GM18873 (cell line): ENCODE measurements around the gene RNH1.
"Not testable (repeated sequence)": the region's sequence is repeated elsewhere in the genome, so short reads cannot be mapped to it uniquely, and the experiment has no call there.

Source experiments
- ATAC-seq: cut with Tn5 transposase; IDR thresholded peaks from one replicate; pipeline ENCODE4 v1.9.1; 2021; ENCODE audit warnings: mild to moderate bottlenecking, moderate library complexity, moderate number of reproducible peaks; ENCODE audit not compliant: unreplicated experiment, low FRiP score

Gene RNH1

GRCh38 chr11:484616-485015, 22.4 kb downstream of the RNH1 start:
- ATAC-seq, result no peak

GRCh38 chr11:479311-479710, 27.7 kb downstream of the RNH1 start:
- no peak for ATAC-seq

- ATAC-seq, result no peak
These were observed 29.9 kb downstream of the RNH1 start for GRCh38 chr11:477052-477715.

GRCh38 chr11:476416-476815, 30.6 kb downstream of the RNH1 start:
- ATAC-seq, result no peak

GRCh38 chr11:475941-476340, 31.1 kb downstream of the RNH1 start:
- no peak for ATAC-seq

GRCh38 chr11:474914-475506, 32.0 kb downstream of the RNH1 start:
- ATAC-seq, result no peak

- ATAC-seq, result no peak
These were observed 32.9 kb downstream of the RNH1 start for GRCh38 chr11:473962-474785.

- ATAC-seq, result no peak
These were observed 33.6 kb downstream of the RNH1 start for GRCh38 chr11:473415-473814.

- ATAC-seq, result no peak
These were observed 34.2 kb downstream of the RNH1 start for GRCh38 chr11:472816-473215.

GRCh38 chr11:472272-472671, 34.8 kb downstream of the RNH1 start:
- ATAC-seq, result no peak

GRCh38 chr11:471468-472145, 35.4 kb downstream of the RNH1 start:
- no peak for ATAC-seq

- no peak for ATAC-seq
These were observed 37.1 kb downstream of the RNH1 start for GRCh38 chr11:469684-470560.

- ATAC-seq, result not testable (repeated sequence)
These were observed 37.9 kb downstream of the RNH1 start for GRCh38 chr11:469026-469683.

- no peak for ATAC-seq
These were observed 38.5 kb downstream of the RNH1 start for GRCh38 chr11:468493-468892.

- no peak for ATAC-seq
These were observed 39.0 kb downstream of the RNH1 start for GRCh38 chr11:468036-468435.

- no peak for ATAC-seq
These were observed 41.0 kb downstream of the RNH1 start for GRCh38 chr11:465896-466530.

- ATAC-seq, result no peak
These were observed 42.7 kb downstream of the RNH1 start for GRCh38 chr11:464316-464715.

- no peak for ATAC-seq
These were observed 44.7 kb downstream of the RNH1 start for GRCh38 chr11:462107-462890.
